Skeletal muscle satellite cell (primary cell): ENCODE results near the gene CSF1R.

Source experiments
- H3K27me3 ChIP-seq: 2 replicates; pipeline ENCODE4 v1.7.0; 2013; ENCODE audit warnings: low read length; ENCODE audit not compliant: control insufficient read depth, insufficient read depth
- H3K36me3 ChIP-seq: 2 replicates; pipeline ENCODE4 v1.7.0; 2013; ENCODE audit warnings: mild to moderate bottlenecking, control low read depth, low read length; ENCODE audit not compliant: insufficient read depth
- H3K4me1 ChIP-seq: 2 replicates; pipeline ENCODE4 v1.7.0; 2013; ENCODE audit warnings: low read length; ENCODE audit not compliant: control insufficient read depth, insufficient read depth
- H3K4me2 ChIP-seq: 2 replicates; pipeline ENCODE4 v1.7.0; 2013; ENCODE audit warnings: mild to moderate bottlenecking, low read length
- H3K4me3 ChIP-seq: 2 replicates; pipeline ENCODE4 v1.7.0; 2013; ENCODE audit warnings: low read length
- H3K9ac ChIP-seq: 2 replicates; pipeline ENCODE4 v1.7.0; 2013; ENCODE audit warnings: mild to moderate bottlenecking, low read depth, low read length, moderate library complexity
- H3K9me3 ChIP-seq: replicated peaks from 2 replicates; pipeline ENCODE4 v1.7.0; 2013; ENCODE audit warnings: mild to moderate bottlenecking, control low read depth, low read length

CSF1R gene

GRCh38 chr5:150108711-150109514 lies 22.6 kb upstream of the CSF1R start:
- Histone ChIP-seq H3K36me3 (no peaks in the 10 kb centered on the region), H3K4me2 (no peak overlapping the region), H3K27me3 (no peaks in the 10 kb centered on the region), H3K9ac (no peak overlapping the region), H3K4me3 (no peak overlapping the region), H3K9me3 (no peaks in the 10 kb centered on the region), H3K4me1 (peaks cover 15% of the 10 kb centered on the region)

- no peak overlapping the region for H3K4me3 ChIP-seq
- no peak overlapping the region for H3K9ac ChIP-seq
- no peaks in the 10 kb centered on the region for H3K9me3 ChIP-seq
- peaks cover 11% of the 10 kb centered on the region for H3K4me1 ChIP-seq
- no peak overlapping the region for H3K4me2 ChIP-seq
- H3K36me3 ChIP-seq, result no peaks in the 10 kb centered on the region
- H3K27me3 ChIP-seq, result no peaks in the 10 kb centered on the region
Measured at GRCh38 chr5:150107909-150108447, 21.6 kb upstream of the CSF1R start.

GRCh38 chr5:150106674-150107426 lies 20.5 kb upstream of the CSF1R start:
- H3K4me2 ChIP-seq, result no peak overlapping the region
- no peak overlapping the region for H3K4me3 ChIP-seq
- H3K4me1 ChIP-seq, result no peaks in the 10 kb centered on the region
- no peaks in the 10 kb centered on the region for H3K27me3 ChIP-seq
- no peaks in the 10 kb centered on the region for H3K36me3 ChIP-seq
- H3K9ac ChIP-seq, result no peak overlapping the region
- H3K9me3 ChIP-seq, result no peaks in the 10 kb centered on the region

- no peak overlapping the region for H3K4me2 ChIP-seq
- H3K4me1 ChIP-seq, result no peaks in the 10 kb centered on the region
- H3K27me3 ChIP-seq, result no peaks in the 10 kb centered on the region
- H3K36me3 ChIP-seq, result no peaks in the 10 kb centered on the region
- H3K9ac ChIP-seq, result no peak overlapping the region
- H3K9me3 ChIP-seq, result no peaks in the 10 kb centered on the region
- no peak overlapping the region for H3K4me3 ChIP-seq
Measured at GRCh38 chr5:150105928-150106615, 19.7 kb upstream of the CSF1R start.

GRCh38 chr5:150104550-150104870 lies 18.2 kb upstream of the CSF1R start:
- Histone ChIP-seq H3K36me3 (no peaks in the 10 kb centered on the region), H3K27me3 (no peaks in the 10 kb centered on the region), H3K9me3 (no peaks in the 10 kb centered on the region), H3K4me1 (no peaks in the 10 kb centered on the region), H3K4me2 (no peak overlapping the region), H3K4me3 (no peak overlapping the region), H3K9ac (no peak overlapping the region)

GRCh38 chr5:150103678-150104549 lies 17.6 kb upstream of the CSF1R start:
- Histone ChIP-seq H3K4me3 (no peak overlapping the region), H3K4me2 (no peak overlapping the region), H3K9ac (no peak overlapping the region), H3K9me3 (no peaks in the 10 kb centered on the region), H3K36me3 (no peaks in the 10 kb centered on the region), H3K4me1 (no peaks in the 10 kb centered on the region), H3K27me3 (peaks cover 2% of the 10 kb centered on the region)

GRCh38 chr5:150101023-150101422 lies 14.7 kb upstream of the CSF1R start:
- no peak overlapping the region for H3K4me2 ChIP-seq
- no peaks in the 10 kb centered on the region for H3K4me1 ChIP-seq
- H3K9ac ChIP-seq, result no peak overlapping the region
- no peaks in the 10 kb centered on the region for H3K9me3 ChIP-seq
- H3K4me3 ChIP-seq, result no peak overlapping the region
- no peaks in the 10 kb centered on the region for H3K36me3 ChIP-seq
- H3K27me3 ChIP-seq, result peaks cover 17% of the 10 kb centered on the region

GRCh38 chr5:150097152-150097551 lies 10.8 kb upstream of the CSF1R start:
- Histone ChIP-seq H3K4me3 (no peak overlapping the region), H3K36me3 (no peaks in the 10 kb centered on the region), H3K9me3 (no peaks in the 10 kb centered on the region), H3K27me3 (peaks cover 20% of the 10 kb centered on the region), H3K4me2 (no peak overlapping the region), H3K9ac (no peak overlapping the region), H3K4me1 (no peaks in the 10 kb centered on the region)

- Histone ChIP-seq H3K36me3 (no peaks in the 10 kb centered on the region), H3K9ac (no peak overlapping the region), H3K4me1 (no peaks in the 10 kb centered on the region), H3K4me3 (no peak overlapping the region), H3K27me3 (peaks cover 40% of the 10 kb centered on the region), H3K4me2 (no peak overlapping the region), H3K9me3 (no peaks in the 10 kb centered on the region)
Measured at GRCh38 chr5:150092159-150092787, 5.9 kb upstream of the CSF1R start.

- Histone ChIP-seq H3K36me3 (no peaks in the 10 kb centered on the region), H3K4me1 (peaks cover 8% of the 10 kb centered on the region), H3K4me3 (no peak overlapping the region), H3K4me2 (no peak overlapping the region), H3K27me3 (peaks cover 24% of the 10 kb centered on the region), H3K9me3 (no peaks in the 10 kb centered on the region), H3K9ac (no peak overlapping the region)
Measured at GRCh38 chr5:150085191-150085912, 1.0 kb downstream of the CSF1R start.
